CD14-positive monocyte (primary cell): ENCODE results near the gene UBE2G2. TPM values are rescaled to one million over a fixed set of nuclear protein-coding genes. Genes with fewer than 3 reads are reported as not detected.

ENCODE experiments used
- DNase-seq, 3 donors: peaks; one replicate each; pipeline ENCODE4 v3.0.0-alpha.2; 2011 to 2022
- H2AFZ ChIP-seq: 2 replicates; pipeline ENCODE4 v1.6.0; 2012; ENCODE audit warnings: mild to moderate bottlenecking, low read depth, low read length, inconsistent platforms; ENCODE audit not compliant: insufficient read depth, poor library complexity, severe bottlenecking
- H3K27ac ChIP-seq, 2 donors: 1 replicate in 1 of 2; 2 replicates in 1 of 2; pipeline ENCODE4 v1.5.1; 2012 to 2013; ENCODE audit warnings: low read length in 2 of 2, control low read depth in 1 of 2, inconsistent platforms in 1 of 2, low read depth in 1 of 2, mild to moderate bottlenecking in 1 of 2
- H3K27me3 ChIP-seq, 2 donors: one replicate each; pipeline versions ENCODE4 v1.6.0 to v1.6.1; 2011 to 2013; ENCODE audit warnings: low read length in 2 of 2; ENCODE audit not compliant: control insufficient read depth in 2 of 2, insufficient read depth in 2 of 2
- H3K36me3 ChIP-seq, 2 donors: replicated peaks in 1 of 2; 1 replicate in 1 of 2; 2 replicates in 1 of 2; pipeline versions ENCODE4 v1.5.1 to v1.6.1; 2012 to 2013; ENCODE audit warnings: low read length in 2 of 2, control low read depth in 1 of 2, inconsistent platforms in 1 of 2, mild to moderate bottlenecking in 1 of 2; ENCODE audit not compliant: insufficient read depth in 2 of 2, control insufficient read depth in 1 of 2
- H3K4me1 ChIP-seq, 2 donors: 1 replicate in 1 of 2; 2 replicates in 1 of 2; pipeline versions ENCODE4 v1.5.1 to v1.6.1; 2012 to 2013; ENCODE audit warnings: low read length in 2 of 2, control low read depth in 1 of 2, inconsistent platforms in 1 of 2, mild to moderate bottlenecking in 1 of 2, moderate library complexity in 1 of 2; ENCODE audit not compliant: insufficient read depth in 2 of 2, control insufficient read depth in 1 of 2
- H3K4me2 ChIP-seq: replicated peaks from 2 replicates; pipeline ENCODE3; 2012; ENCODE audit warnings: low read length, moderate library complexity, mild to moderate bottlenecking; ENCODE audit not compliant: poor library complexity, severe bottlenecking; ENCODE audit errors: extremely low read depth
- H3K4me3 ChIP-seq, 3 experiments: fragments of 200-600 bp in 1 of 3; sonication (generic) in 1 of 3; replicated peaks in 1 of 3; 1 replicate in 2 of 3; 2 replicates in 1 of 3; pipeline ENCODE4 v1.5.1; 2011 to 2013; ENCODE audit warnings: low read length in 3 of 3, mild to moderate bottlenecking in 3 of 3, control low read depth in 2 of 3, low read depth in 2 of 3, inconsistent platforms in 1 of 3, moderate library complexity in 1 of 3
- H3K79me2 ChIP-seq: 2 replicates; pipeline ENCODE4 v1.6.0; 2012; ENCODE audit warnings: mild to moderate bottlenecking, control low read depth, inconsistent platforms, low read length, moderate library complexity; ENCODE audit not compliant: insufficient read depth
- H3K9ac ChIP-seq: 2 replicates; pipeline ENCODE4 v1.6.0; 2017; ENCODE audit warnings: low read length, mild to moderate bottlenecking; ENCODE audit not compliant: insufficient read depth, poor library complexity, severe bottlenecking
- H3K9me3 ChIP-seq, 2 donors: replicated peaks in 1 of 2; 1 replicate in 1 of 2; 2 replicates in 1 of 2; pipeline versions ENCODE4 v1.5.1 to v1.6.1; 2012 to 2013; ENCODE audit warnings: low read length in 2 of 2, control low read depth in 1 of 2; ENCODE audit not compliant: control insufficient read depth in 1 of 2, insufficient read depth in 1 of 2
- H4K20me1 ChIP-seq: 2 replicates; pipeline ENCODE4 v1.6.0; 2012; ENCODE audit warnings: mild to moderate bottlenecking, low read length, control low read depth, moderate library complexity; ENCODE audit not compliant: insufficient read depth
- H3K27ac Mint-ChIP-seq, 7 donors: one replicate each; pipeline ENCODE4 v1.8.0; 2020; ENCODE audit warnings: mild to moderate bottlenecking in 7 of 7, mixed read lengths in 7 of 7, moderate library complexity in 6 of 7, inconsistent platforms in 2 of 7
- H3K27me3 Mint-ChIP-seq, 3 donors: one replicate each; pipeline ENCODE4 v1.8.0; 2021 to 2022; ENCODE audit warnings: low read depth in 3 of 3, mild to moderate bottlenecking in 3 of 3, mixed read lengths in 3 of 3, moderate library complexity in 3 of 3, inconsistent platforms in 1 of 3
- H3K36me3 Mint-ChIP-seq, 2 donors: one replicate each; pipeline ENCODE4 v1.8.0; 2020; ENCODE audit warnings: mixed read lengths in 2 of 2, inconsistent platforms in 1 of 2, mild to moderate bottlenecking in 1 of 2
- H3K4me1 Mint-ChIP-seq: one replicate; pipeline ENCODE4 v1.8.0; 2020; ENCODE audit warnings: mild to moderate bottlenecking, mixed read lengths
- H3K4me3 Mint-ChIP-seq, 2 donors: one replicate each; pipeline ENCODE4 v1.8.0; 2020; ENCODE audit warnings: mild to moderate bottlenecking in 2 of 2, mixed read lengths in 2 of 2, moderate library complexity in 1 of 2
- H3K9me3 Mint-ChIP-seq, 7 donors: one replicate each; pipeline ENCODE4 v1.8.0; 2020 to 2022; ENCODE audit warnings: mixed read lengths in 7 of 7, mild to moderate bottlenecking in 6 of 7, moderate library complexity in 6 of 7, inconsistent platforms in 2 of 7
- WGBS: methylation state at CpG from one replicate; pipeline ENCODE4 v1.1.5; 2013; ENCODE audit warnings: missing lambda C conversion rate; ENCODE audit not compliant: insufficient coverage; 5-methylcytosine and 5-hydroxymethylcytosine counted together
- intact Hi-C, 2 donors: fragments of 100-400 bp; cut with micrococcal nuclease; formaldehyde crosslinking; loops; one replicate each; pipeline versions ENCODE4 v1.15.0 to v1.15.1; 2023
- polyA minus RNA-seq: library from RNA; depleted of rRNA, polyadenylated mRNA; stranded (reverse); fragments of >200 nt; gene quantifications from 2 replicates; pipeline ENCODE4 v1.2.3, GENCODE V29; 2012
- polyA plus RNA-seq, 3 donors: library from polyadenylated mRNA; depleted of rRNA in 1 of 3; unstranded in 2 of 3; stranded (reverse) in 1 of 3; fragments of 300-500 nt in 2 of 3; fragments of >200 nt in 1 of 3; fragmentation: Illumina TruSeq in 2 of 3; gene quantifications; 1 replicate in 2 of 3; 2 replicates in 1 of 3; pipeline ENCODE4 v1.2.3, GENCODE V29; 2012 to 2021
- total RNA-seq, 12 experiments: library from RNA in 1 of 12; stranded (reverse) in 1 of 12; fragments of 120-200 nt in 1 of 12; gene quantifications; one replicate each; pipeline ENCODE4 v1.2.4 and lab custom pipeline; 2013 to 2026; ENCODE audit warnings: mixed read lengths in 6 of 12, inconsistent platforms in 1 of 12
- TF ChIP-seq, protein P1 (sequence below): fragments of 200-600 bp; IDR thresholded peaks from one replicate; pipeline ENCODE4 v1.8.0; 2022; ENCODE audit warnings: antibody characterized with exemption, mild to moderate bottlenecking

UBE2G2 gene, protein sequence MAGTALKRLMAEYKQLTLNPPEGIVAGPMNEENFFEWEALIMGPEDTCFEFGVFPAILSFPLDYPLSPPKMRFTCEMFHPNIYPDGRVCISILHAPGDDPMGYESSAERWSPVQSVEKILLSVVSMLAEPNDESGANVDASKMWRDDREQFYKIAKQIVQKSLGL
- 43.7 TPM for total RNA-seq (2013)
- 100 to 1,000 TPM in 1 of 3 donors, 10 to 100 TPM in 2; 22.5 to 123 (median 31.0) TPM for polyA plus RNA-seq
- 52.0 and 59.4 TPM in 2 replicates for polyA minus RNA-seq
- total RNA-seq (lab: John Stamatoyannopoulos, UW): 9.6 to 76.6 (median 59.6) reads per million in 11 experiments

DNA sequence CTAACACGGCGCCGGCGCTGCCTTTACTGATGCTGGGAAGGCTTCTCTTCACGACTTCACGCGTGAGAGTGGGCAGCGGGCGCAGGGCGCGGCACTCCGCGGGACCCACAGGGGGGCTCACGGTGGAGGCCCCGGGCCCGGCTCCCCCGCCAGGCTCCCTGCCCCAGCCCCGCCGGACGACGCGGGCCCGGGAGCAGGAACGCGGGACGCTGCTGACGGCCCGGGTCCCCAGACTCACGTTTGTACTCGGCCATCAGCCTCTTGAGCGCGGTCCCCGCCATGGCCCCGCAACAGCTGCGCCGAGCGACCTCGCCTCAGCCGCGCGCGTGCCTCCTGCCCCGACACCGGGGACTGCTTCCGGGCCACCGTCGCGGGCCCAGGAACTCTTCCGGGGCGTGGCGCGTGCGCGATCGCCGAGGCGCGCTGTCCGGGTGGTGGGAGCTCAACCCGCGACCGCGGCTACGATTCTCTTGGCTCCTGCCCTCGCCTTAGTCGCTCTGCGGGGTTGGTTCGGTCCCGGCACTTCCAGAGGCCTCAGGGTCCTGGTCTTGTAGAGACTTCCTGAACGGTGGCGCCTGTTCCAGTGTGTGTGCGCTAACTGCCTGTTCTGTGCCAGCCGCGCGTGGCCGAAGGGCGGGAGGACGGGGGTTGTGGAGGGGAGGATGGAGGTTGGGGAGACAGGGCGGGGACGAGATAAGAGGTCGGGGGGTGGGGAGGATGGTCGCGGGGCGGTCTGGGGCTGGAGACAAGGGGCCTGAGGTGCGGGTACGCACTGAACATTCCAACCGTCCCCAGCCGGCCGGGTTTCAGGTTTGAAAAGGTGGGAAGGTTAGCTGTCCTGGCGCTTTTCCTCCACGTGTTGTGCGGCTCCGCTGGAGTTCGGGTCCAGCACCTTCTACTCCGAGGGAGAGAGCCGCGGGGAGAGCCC lies at the start of gene UBE2G2:
Gene UBE2G2, minus strand, starts transcription at position 353 of the 928 bp plus-strand sequence. Its CDS starts 72 bp downstream, at position 281.
- peaks cover 48% of the 10 kb centered on the region for H3K79me2 ChIP-seq
- H3K27me3 ChIP-seq: no peaks in the 10 kb centered on the region
- TF ChIP-seq, protein P1, sequence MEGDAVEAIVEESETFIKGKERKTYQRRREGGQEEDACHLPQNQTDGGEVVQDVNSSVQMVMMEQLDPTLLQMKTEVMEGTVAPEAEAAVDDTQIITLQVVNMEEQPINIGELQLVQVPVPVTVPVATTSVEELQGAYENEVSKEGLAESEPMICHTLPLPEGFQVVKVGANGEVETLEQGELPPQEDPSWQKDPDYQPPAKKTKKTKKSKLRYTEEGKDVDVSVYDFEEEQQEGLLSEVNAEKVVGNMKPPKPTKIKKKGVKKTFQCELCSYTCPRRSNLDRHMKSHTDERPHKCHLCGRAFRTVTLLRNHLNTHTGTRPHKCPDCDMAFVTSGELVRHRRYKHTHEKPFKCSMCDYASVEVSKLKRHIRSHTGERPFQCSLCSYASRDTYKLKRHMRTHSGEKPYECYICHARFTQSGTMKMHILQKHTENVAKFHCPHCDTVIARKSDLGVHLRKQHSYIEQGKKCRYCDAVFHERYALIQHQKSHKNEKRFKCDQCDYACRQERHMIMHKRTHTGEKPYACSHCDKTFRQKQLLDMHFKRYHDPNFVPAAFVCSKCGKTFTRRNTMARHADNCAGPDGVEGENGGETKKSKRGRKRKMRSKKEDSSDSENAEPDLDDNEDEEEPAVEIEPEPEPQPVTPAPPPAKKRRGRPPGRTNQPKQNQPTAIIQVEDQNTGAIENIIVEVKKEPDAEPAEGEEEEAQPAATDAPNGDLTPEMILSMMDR: peak; percentile 15
- H3K36me3 ChIP-seq: peaks cover 25 to 55% of the 10 kb centered on the region in 2 donors
- intact Hi-C loops: loop anchor here (2.0 to 5.0 kb wide), 4 partner anchors 15 to 121 kb away; partner anchors contain the start of gene ITGB2 (in 1 of the 2)
- peaks cover 33% of the 10 kb centered on the region for H3K4me1 Mint-ChIP-seq
- H3K4me1 ChIP-seq: peaks cover 22 to 32% of the 10 kb centered on the region in 2 donors
- H3K9me3 ChIP-seq: no peaks in the 10 kb centered on the region
- H4K20me1 ChIP-seq: peaks cover 29% of the 10 kb centered on the region
- peak within 1 kb of the TSS in 1 of 2 donors; percentile 74 for H3K27ac ChIP-seq
- peak within 1 kb of the TSS; percentile 77 for H3K9ac ChIP-seq
- peak within 1 kb of the TSS; percentile 90 for H2AFZ ChIP-seq
- peaks cover 0 to 2% (median 0%) of the 10 kb centered on the region in 7 donors for H3K9me3 Mint-ChIP-seq
- under 1% methylated on average over 91 of the region's 97 CpGs for WGBS
- peaks cover 43 to 56% of the 10 kb centered on the region in 2 donors for H3K36me3 Mint-ChIP-seq
- H3K27ac Mint-ChIP-seq: peak within 1 kb of the TSS; percentile 42 to 92 (median 84)
- H3K4me2 ChIP-seq: peak within 1 kb of the TSS; percentile 93
- DNase-seq: peak; percentile 68 to 76 (median 75)
- peak within 1 kb of the TSS; percentile 84 to 97 for H3K4me3 Mint-ChIP-seq
- peaks cover 0 to 2% (median 0%) of the 10 kb centered on the region in 3 donors for H3K27me3 Mint-ChIP-seq
- H3K4me3 ChIP-seq: peak within 1 kb of the TSS; percentile 65 to 86 (median 73)
